HCT116 (cell line): ENCODE measurements around the gene ATXN7L1.

Experiments used
- CEBPB ChIP-seq: IDR thresholded peaks from 2 replicates; pipeline ENCODE4 v1.6.1; 2012; ENCODE audit warnings: low read depth
- EGR1 ChIP-seq: IDR thresholded peaks from 2 replicates; pipeline ENCODE4 v1.6.1; 2012; ENCODE audit warnings: low read depth
- POLR2AphosphoS5 ChIP-seq: IDR thresholded peaks from 2 replicates; pipeline ENCODE4 v1.6.1; 2011; ENCODE audit warnings: mild to moderate bottlenecking, low read depth, low read length, moderate library complexity
- TF ChIP-seq, protein P1 (sequence below), 3 experiments: fragments of 200-600 bp in 1 of 3; sonication (generic) in 1 of 3; IDR thresholded peaks in 2 of 3; conservative IDR thresholded peaks in 1 of 3; 2 replicates each; pipeline ENCODE4 v1.5.1; 2012 to 2017; ENCODE audit warnings: low read depth in 2 of 3, low read length in 2 of 3, antibody characterized with exemption in 1 of 3, borderline replicate concordance in 1 of 3, control low read depth in 1 of 3, mild to moderate bottlenecking in 1 of 3, mixed read lengths in 1 of 3, mixed run types in 1 of 3, moderate library complexity in 1 of 3; ENCODE audit not compliant: insufficient read depth in 1 of 3

- TF ChIP-seq POLR2AphosphoS5 (no peak), CEBPB (no peak), EGR1 (no peak)
- TF ChIP-seq, protein P1, sequence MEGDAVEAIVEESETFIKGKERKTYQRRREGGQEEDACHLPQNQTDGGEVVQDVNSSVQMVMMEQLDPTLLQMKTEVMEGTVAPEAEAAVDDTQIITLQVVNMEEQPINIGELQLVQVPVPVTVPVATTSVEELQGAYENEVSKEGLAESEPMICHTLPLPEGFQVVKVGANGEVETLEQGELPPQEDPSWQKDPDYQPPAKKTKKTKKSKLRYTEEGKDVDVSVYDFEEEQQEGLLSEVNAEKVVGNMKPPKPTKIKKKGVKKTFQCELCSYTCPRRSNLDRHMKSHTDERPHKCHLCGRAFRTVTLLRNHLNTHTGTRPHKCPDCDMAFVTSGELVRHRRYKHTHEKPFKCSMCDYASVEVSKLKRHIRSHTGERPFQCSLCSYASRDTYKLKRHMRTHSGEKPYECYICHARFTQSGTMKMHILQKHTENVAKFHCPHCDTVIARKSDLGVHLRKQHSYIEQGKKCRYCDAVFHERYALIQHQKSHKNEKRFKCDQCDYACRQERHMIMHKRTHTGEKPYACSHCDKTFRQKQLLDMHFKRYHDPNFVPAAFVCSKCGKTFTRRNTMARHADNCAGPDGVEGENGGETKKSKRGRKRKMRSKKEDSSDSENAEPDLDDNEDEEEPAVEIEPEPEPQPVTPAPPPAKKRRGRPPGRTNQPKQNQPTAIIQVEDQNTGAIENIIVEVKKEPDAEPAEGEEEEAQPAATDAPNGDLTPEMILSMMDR (IDR thresholded peaks at IDR 0.05 in 2 of 3, conservative IDR thresholded peaks at IDR 0.05 in 1 of 3; ENCODE audit: borderline replicate concordance in 1 of 3, insufficient read depth in 1 of 3, low read depth in 2 of 3, low read length in 2 of 3): no peak
Observed at GRCh38 chr7:105643851-105644250, 232.5 kb downstream of the ATXN7L1 start.
